GM21786 (cell line): Measurements from ENCODE around the gene CACUL1.
A peak's percentile ranks its signal among the peaks of the same experiment; 100 is the strongest.
"Not testable (repeated sequence)": the region's sequence is repeated elsewhere in the genome, so short reads cannot be mapped to it uniquely, and the experiment has no call there.

Source experiments
- ATAC-seq: cut with Tn5 transposase; IDR thresholded peaks from one replicate; pipeline ENCODE4 v1.9.1; 2021; ENCODE audit not compliant: unreplicated experiment

Gene CACUL1

DNA sequence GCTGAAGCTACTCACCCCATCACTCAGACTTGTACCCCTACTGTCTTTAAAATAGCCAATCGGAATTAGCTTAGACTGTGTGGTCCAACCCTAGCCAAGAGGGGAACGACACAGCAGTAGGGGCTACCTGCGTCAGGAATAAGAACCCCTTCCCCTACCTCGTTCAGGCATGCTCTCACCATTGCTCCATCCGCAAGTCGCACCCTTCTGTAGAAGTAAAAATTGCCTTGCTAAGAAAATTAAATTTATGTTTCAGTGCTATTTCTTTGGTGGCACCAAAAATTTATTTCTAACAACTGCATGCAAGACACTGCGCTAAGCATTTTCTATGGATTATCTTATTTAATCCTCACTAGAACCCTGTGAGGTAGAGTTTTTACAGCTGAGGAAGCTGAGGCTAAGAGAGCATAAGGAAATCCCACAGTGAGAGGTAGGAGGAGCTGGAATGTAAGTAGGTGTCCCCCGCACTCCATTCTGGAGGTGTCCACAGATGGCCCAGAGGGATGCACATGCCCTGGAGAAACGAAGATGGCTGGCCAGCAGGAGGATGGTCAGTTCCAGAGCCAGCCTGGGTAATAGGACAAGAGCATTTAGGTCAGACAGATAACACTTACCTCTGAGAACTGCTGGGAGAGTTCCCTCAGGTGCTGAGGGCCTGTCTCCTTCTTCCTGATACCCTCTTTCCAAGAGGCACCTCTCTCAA lies 15.3 kb upstream of the CACUL1 start:
- no peak for ATAC-seq

- ATAC-seq = no peak
These were observed 13.5 kb upstream of the CACUL1 start for GRCh38 chr10:118768041-118768919.

GRCh38 chr10:118767297-118768040 lies 12.7 kb upstream of the CACUL1 start:
- no peak for ATAC-seq

- ATAC-seq = no peak
These were observed 9.4 kb upstream of the CACUL1 start for GRCh38 chr10:118764195-118764594.

DNA sequence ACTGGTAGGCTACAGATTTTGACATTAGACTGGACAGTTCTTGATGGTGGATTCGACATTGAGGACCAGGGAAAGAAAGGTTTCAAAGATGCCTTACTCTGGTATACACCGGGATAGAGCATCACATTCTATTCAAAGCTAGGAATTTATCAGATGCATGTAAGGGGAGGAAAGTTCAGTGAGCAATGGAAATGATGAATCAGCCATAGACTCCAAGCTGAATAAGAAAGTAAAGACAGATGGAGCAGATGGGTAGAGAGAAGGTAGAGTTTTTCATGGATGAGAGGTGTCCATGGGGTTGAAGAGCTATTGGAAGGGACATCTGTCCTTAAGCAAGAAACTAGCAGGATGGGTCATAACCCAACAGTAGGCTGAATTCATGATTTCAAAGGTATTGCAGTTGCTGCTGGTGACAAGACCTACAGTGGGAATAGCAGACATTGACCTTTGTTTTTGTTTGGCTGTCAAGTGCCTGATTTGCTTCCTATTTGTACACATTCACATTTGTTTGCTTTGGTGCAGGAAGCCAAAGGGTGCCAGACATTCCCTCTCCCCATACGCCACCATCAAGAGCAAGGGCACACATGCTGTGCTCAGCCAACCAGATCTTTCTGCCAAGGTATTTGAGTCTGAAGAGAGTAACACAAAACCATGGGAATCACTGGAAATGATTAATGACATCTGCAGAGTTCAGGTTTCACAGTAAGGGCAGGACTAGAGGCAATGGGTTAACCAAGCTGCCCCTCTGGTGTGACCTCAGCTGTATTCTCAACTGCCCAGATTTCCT lies 8.6 kb upstream of the CACUL1 start:
- ATAC-seq = no peak

DNA sequence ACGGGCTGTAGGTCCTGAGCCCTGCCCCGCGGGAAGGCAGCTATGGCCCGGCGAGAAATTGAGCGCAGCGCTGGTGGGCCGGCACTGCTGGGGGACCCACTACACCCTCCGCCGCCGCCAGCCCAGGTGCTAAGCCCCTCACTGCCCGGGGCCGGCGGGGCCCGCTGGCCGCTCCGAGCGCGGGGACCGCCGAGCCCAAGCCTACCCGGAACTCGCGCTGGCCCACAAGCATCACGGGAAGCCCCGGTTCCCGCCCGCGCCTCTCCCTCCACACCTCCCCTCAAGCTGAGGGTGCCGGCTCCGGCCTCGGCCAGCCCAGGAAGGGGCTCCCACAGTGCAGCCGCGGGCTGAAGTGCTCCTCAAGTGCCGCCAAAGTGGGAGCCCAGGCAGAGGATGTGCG lies 5.5 kb upstream of the CACUL1 start:
- no peak for ATAC-seq

- no peak for ATAC-seq
These were observed 3.7 kb upstream of the CACUL1 start for GRCh38 chr10:118758449-118758848.

DNA sequence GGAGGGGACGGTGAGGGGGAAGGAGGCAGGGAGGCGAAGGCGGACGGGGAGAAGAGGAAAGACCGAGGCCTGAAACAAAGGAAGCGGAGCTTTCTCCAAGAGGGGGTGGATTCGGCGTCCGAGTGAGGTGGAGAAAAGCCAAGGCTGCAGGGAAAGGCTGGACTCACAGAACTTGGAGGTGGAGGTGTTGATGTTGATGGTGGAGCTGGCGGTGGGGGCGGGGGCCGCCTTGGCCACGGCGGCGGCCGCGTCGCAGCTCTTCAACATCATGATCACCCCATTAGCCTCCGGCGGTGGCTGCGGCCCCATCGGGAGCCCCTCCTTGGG lies 578 bp downstream of the CACUL1 start:
- peak; percentile 14 for ATAC-seq

GRCh38 chr10:118753331-118754228 lies 1.2 kb downstream of the CACUL1 start:
- ATAC-seq = no peak

DNA sequence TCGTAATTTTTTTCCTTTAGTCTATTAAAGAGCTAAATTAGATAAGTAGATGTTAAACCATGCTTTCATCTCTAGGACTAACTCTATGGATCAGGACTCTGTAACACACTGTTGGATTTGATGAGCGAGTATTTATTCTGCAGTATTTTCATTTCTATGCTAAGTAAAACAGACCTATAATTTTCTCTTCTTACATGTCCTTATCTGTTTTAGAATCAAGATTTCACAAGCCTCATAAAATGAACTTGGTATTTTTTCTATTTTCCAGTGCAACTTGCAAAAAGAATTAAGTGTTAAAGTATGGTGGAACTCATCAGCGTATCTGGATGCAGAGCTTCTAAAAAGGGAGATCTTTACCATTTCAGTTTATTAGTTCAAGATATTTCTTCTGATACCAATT lies 2.4 kb downstream of the CACUL1 start:
- ATAC-seq = no peak

DNA sequence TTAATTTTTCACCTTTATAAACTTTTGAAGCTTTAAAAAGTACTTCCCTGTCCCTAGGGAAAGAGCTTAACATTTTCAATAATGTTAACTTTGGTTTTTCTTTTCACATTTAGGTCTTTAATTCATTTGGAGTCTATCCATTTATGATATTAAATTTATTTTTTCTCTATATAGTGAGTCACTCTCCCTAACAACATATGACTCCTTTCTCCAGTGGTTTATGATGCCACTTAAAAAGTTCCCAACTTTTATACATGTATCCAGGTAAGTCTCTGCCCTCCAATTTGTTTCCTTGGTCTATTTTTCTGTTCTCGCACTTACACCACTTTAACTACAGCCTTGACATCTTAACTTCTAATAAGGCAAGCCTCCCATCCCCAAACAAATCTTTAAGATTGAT lies 3.5 kb downstream of the CACUL1 start:
- no peak for ATAC-seq

GRCh38 chr10:118748041-118748440 lies 6.7 kb downstream of the CACUL1 start:
- no peak for ATAC-seq

DNA sequence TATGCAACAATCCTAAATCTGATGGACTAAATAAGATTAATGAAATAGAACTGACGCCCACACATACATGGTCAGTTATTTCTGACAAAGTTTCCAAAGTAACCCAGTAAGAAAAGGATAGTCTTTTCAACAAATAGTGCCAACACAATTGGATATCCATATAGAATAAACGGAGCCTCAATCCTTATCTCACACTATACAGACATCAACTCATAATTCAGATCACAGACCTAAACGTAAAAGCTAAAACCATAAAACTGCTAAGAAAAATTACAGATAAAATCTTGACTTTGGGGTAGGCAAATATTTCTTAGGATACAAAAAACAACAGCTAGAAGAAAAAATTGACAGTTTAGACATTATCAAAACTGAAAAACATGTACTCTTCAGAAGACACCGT lies 8.5 kb downstream of the CACUL1 start:
- ATAC-seq = no peak

GRCh38 chr10:118745056-118745455 lies 9.7 kb downstream of the CACUL1 start:
- ATAC-seq = no peak

DNA sequence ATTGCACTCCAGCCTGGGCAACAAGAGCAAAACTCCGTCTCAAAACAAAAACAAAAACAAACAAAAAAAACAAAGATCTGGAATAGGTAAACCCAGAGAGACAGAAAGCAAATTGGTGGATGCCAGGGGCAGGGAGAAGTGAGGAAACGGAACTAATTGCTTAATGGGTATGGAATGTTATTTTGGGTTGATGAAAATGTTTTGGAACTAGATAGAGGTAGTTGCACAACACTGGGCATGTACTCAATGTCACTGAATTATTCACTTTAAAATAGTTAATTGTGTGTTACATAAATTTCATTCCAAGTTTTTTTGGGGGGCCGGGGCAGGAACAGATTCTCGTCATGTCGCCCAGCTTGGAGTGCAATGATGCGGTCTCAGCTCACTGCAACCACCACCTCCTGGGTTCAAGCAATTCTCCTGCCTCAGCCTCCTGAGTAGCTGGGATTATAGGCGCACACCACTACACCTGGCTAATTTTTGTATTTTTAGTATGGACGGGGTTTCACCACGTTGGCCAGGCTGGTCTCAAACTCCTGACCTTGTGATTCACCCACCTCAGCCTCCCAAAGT lies 10.3 kb downstream of the CACUL1 start:
- not testable (repeated sequence) for ATAC-seq

GRCh38 chr10:118742782-118743181 lies 12.0 kb downstream of the CACUL1 start:
- no peak for ATAC-seq

DNA sequence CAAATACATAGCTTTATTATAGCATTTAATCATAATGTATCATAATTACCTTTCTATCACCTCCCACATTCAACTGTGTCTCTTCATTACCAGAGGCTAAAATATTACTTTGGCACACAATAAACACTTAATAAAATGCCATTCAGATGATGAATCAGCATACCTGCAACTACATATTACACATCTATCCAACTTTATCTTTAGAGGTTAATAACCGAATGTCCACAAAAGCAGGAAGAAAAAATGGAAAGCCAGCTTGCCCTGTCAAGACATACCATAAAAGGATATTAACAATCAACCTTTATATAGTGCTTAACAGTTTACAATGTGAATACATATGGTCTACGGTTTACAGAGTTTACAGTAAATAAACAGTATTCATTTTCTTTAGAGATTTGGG lies 12.7 kb downstream of the CACUL1 start:
- ATAC-seq = no peak

DNA sequence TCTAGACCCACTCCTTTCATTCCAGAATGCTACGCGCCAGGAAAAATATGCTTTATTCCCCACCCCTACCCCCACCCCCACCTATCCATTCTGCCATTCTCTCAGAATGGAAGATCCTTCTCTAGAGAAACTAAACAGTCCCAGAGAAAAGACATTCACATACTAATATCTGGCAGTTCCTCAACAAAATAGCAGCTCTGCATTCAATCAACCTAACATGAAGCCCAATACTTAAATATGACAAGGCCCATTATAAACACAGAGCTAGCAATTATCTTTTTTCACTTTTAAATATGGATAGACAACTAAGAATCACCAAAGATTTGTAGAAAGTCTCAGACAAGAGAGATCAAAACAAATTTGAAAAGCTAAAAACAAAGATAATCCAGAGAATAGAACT lies 16.4 kb downstream of the CACUL1 start:
- ATAC-seq = no peak

DNA sequence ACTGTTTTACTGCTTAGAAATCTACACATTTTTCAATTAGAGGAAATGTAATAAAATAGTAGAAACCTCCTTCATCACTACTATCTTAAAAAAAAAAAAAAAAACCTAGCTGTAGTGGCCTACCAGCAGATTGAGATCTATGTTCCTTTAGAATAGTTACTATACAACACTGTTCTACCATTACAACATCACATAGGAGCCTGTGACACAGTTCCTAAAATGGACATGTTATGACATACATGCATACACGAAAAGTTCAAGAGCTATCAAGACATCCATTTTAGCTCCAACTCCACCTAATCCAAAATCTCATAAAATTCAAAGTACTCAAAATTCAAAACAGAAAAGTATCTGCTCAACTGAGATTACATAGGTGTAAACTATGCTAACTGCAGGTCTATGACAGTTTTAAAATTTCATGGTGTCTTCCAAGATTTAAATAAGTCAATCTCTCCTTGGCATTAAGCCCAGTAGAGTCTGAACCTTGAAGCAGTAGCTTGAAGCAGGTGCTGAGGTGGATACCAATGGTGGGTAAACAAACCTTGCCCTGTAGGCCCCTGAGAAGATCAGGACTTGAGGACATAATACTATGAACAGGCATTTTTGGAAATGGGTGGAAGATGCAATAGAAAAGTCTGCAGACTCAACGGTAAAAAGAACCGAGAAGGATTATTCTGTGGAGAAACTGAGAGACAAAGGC lies 17.0 kb downstream of the CACUL1 start:
- ATAC-seq = no peak
